Measurements from ENCODE around the gene DSG3.

The DSG3 gene

DNA sequence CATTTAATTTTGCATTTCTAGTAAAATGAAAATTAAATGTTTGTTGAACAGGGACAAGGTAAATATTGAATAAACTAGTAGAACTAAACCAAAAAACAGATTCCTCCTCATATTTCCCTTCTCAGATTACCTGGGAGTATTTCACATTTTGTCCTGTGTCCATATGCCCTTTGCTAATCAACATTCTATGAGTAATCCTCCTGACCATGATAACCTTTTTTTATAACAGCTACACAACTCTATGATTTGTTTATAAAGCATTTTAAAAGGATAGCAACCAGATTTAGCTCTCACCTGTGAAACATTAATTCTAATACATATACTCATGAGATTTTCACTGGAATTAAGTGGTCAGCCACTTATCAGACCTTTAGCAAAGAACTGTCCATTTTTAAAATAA lies 43.3 kb downstream of the DSG3 start:
- no peaks in the 10 kb centered on the region for H3F3A ChIP-seq (ENCODE audit: control insufficient read depth, insufficient read depth)
- no peaks in the 10 kb centered on the region for H3K36me3 ChIP-seq (ENCODE audit: control insufficient read depth, low read length)
- no peaks in the 10 kb centered on the region for H3K4me1 ChIP-seq (ENCODE audit: control insufficient read depth, low read length)
- TF ChIP-seq EZH2phosphoT487 (IDR thresholded peaks at IDR 0.05; ENCODE audit: borderline replicate concordance, low read length) = no peak
- H3K79me2 ChIP-seq (ENCODE audit: control insufficient read depth, low read length) = no peaks in the 10 kb centered on the region
- H3K27ac ChIP-seq (ENCODE audit: low read depth, low read length) = no peak overlapping the region
- no peaks in the 10 kb centered on the region for H3K27me3 ChIP-seq (ENCODE audit: control insufficient read depth, low read length)
- H3K9me3 ChIP-seq (ENCODE audit: control insufficient read depth, insufficient read depth, low read length) = no peaks in the 10 kb centered on the region
- H3K9me2 ChIP-seq (replicated peaks; ENCODE audit: control insufficient read depth, low read length) = no peaks in the 10 kb centered on the region
- no peaks in the 10 kb centered on the region for H4K20me1 ChIP-seq (ENCODE audit: control insufficient read depth, insufficient read depth, low read depth, low read length)
- no peak overlapping the region for H3K4me3 ChIP-seq (ENCODE audit: low read length)
- no peak overlapping the region for H3K4me2 ChIP-seq (ENCODE audit: low read length)

DNA sequence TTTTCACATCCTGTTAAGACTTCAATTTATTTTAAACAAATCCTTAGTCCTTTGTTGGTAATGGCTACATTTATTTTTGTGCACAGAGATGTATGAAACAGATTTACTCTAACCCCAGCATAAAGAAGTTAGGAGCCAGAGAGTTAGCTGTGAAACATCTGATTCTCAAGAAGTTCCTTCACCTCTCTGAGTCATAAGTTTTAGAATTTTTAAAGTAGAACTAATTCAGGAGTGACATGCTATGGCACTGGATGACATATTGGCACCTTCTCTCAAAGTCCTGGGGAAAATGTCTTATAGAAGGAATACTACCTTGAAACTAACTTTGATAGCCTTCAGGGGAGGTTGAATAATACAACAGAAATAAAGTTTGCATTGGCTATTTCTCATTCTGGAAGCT lies 44.0 kb downstream of the DSG3 start:
- H3K4me2 ChIP-seq (ENCODE audit: low read length) = no peak overlapping the region
- H3K9me2 ChIP-seq (replicated peaks; ENCODE audit: control insufficient read depth, low read length) = no peaks in the 10 kb centered on the region
- H3F3A ChIP-seq (ENCODE audit: control insufficient read depth, insufficient read depth) = no peaks in the 10 kb centered on the region
- TF ChIP-seq EZH2phosphoT487 (IDR thresholded peaks at IDR 0.05; ENCODE audit: borderline replicate concordance, low read length) = no peak
- TF ChIP-seq, protein P1, sequence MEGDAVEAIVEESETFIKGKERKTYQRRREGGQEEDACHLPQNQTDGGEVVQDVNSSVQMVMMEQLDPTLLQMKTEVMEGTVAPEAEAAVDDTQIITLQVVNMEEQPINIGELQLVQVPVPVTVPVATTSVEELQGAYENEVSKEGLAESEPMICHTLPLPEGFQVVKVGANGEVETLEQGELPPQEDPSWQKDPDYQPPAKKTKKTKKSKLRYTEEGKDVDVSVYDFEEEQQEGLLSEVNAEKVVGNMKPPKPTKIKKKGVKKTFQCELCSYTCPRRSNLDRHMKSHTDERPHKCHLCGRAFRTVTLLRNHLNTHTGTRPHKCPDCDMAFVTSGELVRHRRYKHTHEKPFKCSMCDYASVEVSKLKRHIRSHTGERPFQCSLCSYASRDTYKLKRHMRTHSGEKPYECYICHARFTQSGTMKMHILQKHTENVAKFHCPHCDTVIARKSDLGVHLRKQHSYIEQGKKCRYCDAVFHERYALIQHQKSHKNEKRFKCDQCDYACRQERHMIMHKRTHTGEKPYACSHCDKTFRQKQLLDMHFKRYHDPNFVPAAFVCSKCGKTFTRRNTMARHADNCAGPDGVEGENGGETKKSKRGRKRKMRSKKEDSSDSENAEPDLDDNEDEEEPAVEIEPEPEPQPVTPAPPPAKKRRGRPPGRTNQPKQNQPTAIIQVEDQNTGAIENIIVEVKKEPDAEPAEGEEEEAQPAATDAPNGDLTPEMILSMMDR (IDR thresholded peaks at IDR 0.05; ENCODE audit: low read depth, low read length, poor library complexity, severe bottlenecking) = no peak
- H3K9me3 ChIP-seq (ENCODE audit: control insufficient read depth, insufficient read depth, low read length) = no peaks in the 10 kb centered on the region
- H4K20me1 ChIP-seq (ENCODE audit: control insufficient read depth, insufficient read depth, low read depth, low read length) = no peaks in the 10 kb centered on the region
- H3K4me3 ChIP-seq (ENCODE audit: low read length) = no peak overlapping the region
- no peaks in the 10 kb centered on the region for H3K27me3 ChIP-seq (ENCODE audit: control insufficient read depth, low read length)
- no peaks in the 10 kb centered on the region for H3K36me3 ChIP-seq (ENCODE audit: control insufficient read depth, low read length)
- no peaks in the 10 kb centered on the region for H3K4me1 ChIP-seq (ENCODE audit: control insufficient read depth, low read length)
- H3K27ac ChIP-seq (ENCODE audit: low read depth, low read length) = no peak overlapping the region
- no peaks in the 10 kb centered on the region for H3K79me2 ChIP-seq (ENCODE audit: control insufficient read depth, low read length)

DNA sequence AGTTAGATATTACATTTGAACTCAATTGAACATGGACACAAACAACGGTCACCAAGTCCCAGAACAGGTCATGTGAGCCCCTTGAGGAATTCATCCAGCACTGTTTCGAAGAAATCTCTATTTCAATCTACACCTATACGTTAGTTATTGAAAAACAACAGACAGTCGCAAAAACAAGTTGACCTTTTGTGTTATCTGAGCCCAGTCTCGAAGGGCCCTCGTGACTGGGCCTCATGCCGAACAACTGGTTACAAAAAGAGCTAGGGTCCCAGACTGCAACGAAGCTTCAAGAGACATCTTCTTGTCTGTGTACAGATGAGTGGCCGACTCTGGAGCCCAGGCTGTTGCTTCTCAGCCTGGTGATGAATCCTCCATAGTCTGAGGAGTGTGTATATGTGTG lies 45.1 kb downstream of the DSG3 start:
- no peaks in the 10 kb centered on the region for H3K36me3 ChIP-seq (ENCODE audit: control insufficient read depth, low read length)
- H4K20me1 ChIP-seq (ENCODE audit: control insufficient read depth, insufficient read depth, low read depth, low read length) = no peaks in the 10 kb centered on the region
- no peaks in the 10 kb centered on the region; the same call in 1 of the 2 replicates for H3K9me3 ChIP-seq (ENCODE audit: control insufficient read depth, insufficient read depth, low read length)
- no peak overlapping the region for H3K4me3 ChIP-seq (ENCODE audit: low read length)
- H3K9me2 ChIP-seq (replicated peaks; ENCODE audit: control insufficient read depth, low read length) = no peaks in the 10 kb centered on the region
- no peaks in the 10 kb centered on the region for H3K79me2 ChIP-seq (ENCODE audit: control insufficient read depth, low read length)
- no peaks in the 10 kb centered on the region for H3K27me3 ChIP-seq (ENCODE audit: control insufficient read depth, low read length)
- TF ChIP-seq, protein P1 (IDR thresholded peaks at IDR 0.05; ENCODE audit: low read depth, low read length, poor library complexity, severe bottlenecking) = no peak
- TF ChIP-seq EZH2phosphoT487 (IDR thresholded peaks at IDR 0.05; ENCODE audit: borderline replicate concordance, low read length) = no peak
- no peak overlapping the region for H3K4me2 ChIP-seq (ENCODE audit: low read length)
- no peak overlapping the region for H3K27ac ChIP-seq (ENCODE audit: low read depth, low read length)
- no peaks in the 10 kb centered on the region for H3F3A ChIP-seq (ENCODE audit: control insufficient read depth, insufficient read depth)
- no peaks in the 10 kb centered on the region for H3K4me1 ChIP-seq (ENCODE audit: control insufficient read depth, low read length)

DNA sequence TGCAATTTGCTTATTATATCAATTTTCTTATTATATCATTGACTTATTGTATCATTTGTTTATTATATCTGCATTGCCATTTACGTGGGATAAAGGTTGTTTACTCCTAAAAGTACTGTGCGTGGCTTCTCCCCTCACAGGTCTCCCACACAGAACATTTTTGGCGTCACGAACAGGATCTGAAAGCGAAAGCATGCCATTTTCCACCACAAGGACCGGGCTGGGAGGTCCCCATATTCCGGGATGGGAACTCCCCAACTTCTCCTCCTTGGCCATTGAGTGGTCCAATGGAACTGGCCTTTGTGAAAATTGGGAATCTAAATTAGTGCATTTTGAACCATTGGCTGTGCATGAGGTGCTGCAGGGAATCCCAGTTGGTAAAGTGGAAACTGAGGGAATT lies 45.6 kb downstream of the DSG3 start:
- Histone ChIP-seq H3K4me1 (ENCODE audit: control insufficient read depth, low read length) (no peaks in the 10 kb centered on the region), H3K9me3 (ENCODE audit: control insufficient read depth, insufficient read depth, low read length) (no peaks in the 10 kb centered on the region; the same call in 1 of the 2 replicates), H4K20me1 (ENCODE audit: control insufficient read depth, insufficient read depth, low read depth, low read length) (no peaks in the 10 kb centered on the region), H3K9me2 (replicated peaks; ENCODE audit: control insufficient read depth, low read length) (no peaks in the 10 kb centered on the region), H3K79me2 (ENCODE audit: control insufficient read depth, low read length) (no peaks in the 10 kb centered on the region), H3K27me3 (ENCODE audit: control insufficient read depth, low read length) (no peaks in the 10 kb centered on the region), H3K4me2 (ENCODE audit: low read length) (no peak overlapping the region), H3K4me3 (ENCODE audit: low read length) (no peak overlapping the region), H3K36me3 (ENCODE audit: control insufficient read depth, low read length) (no peaks in the 10 kb centered on the region), H3K27ac (ENCODE audit: low read depth, low read length) (no peak overlapping the region), H3F3A (ENCODE audit: control insufficient read depth, insufficient read depth) (no peaks in the 10 kb centered on the region)
- TF ChIP-seq, protein P1 (IDR thresholded peaks at IDR 0.05; ENCODE audit: low read depth, low read length, poor library complexity, severe bottlenecking) = no peak
- TF ChIP-seq EZH2phosphoT487 (IDR thresholded peaks at IDR 0.05; ENCODE audit: borderline replicate concordance, low read length) = no peak
